ENCODE measurements around the gene SH3RF2.

Gene SH3RF2

GRCh38 chr5:146112476-146112875, 176.1 kb downstream of the SH3RF2 start:
- Histone ChIP-seq H3K27me3 (no peaks in the 10 kb centered on the region), H3K4me1 (ENCODE audit: control insufficient read depth in 1 of 2, insufficient read depth in 1 of 2, low read depth in 1 of 2, low read length in 1 of 2) (no peaks in the 10 kb centered on the region), H3K27ac (no peak overlapping the region), H3K4me3 (ENCODE audit: low read depth in 1 of 2, low read length in 1 of 2) (no peak overlapping the region), H3K36me3 (peaks cover 23% of the 10 kb centered on the region), H3K9me3 (no peaks in the 10 kb centered on the region)
- TF ChIP-seq, protein P1, sequence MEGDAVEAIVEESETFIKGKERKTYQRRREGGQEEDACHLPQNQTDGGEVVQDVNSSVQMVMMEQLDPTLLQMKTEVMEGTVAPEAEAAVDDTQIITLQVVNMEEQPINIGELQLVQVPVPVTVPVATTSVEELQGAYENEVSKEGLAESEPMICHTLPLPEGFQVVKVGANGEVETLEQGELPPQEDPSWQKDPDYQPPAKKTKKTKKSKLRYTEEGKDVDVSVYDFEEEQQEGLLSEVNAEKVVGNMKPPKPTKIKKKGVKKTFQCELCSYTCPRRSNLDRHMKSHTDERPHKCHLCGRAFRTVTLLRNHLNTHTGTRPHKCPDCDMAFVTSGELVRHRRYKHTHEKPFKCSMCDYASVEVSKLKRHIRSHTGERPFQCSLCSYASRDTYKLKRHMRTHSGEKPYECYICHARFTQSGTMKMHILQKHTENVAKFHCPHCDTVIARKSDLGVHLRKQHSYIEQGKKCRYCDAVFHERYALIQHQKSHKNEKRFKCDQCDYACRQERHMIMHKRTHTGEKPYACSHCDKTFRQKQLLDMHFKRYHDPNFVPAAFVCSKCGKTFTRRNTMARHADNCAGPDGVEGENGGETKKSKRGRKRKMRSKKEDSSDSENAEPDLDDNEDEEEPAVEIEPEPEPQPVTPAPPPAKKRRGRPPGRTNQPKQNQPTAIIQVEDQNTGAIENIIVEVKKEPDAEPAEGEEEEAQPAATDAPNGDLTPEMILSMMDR (IDR thresholded peaks at IDR 0.05): no peak
